ENCODE measurements around the gene ADGRL2. TPM values are rescaled to one million over a fixed set of nuclear protein-coding genes. Genes with fewer than 3 reads are reported as not detected.
"Not testable (repeated sequence)": the region's sequence is repeated elsewhere in the genome, so short reads cannot be mapped to it uniquely, and the experiment has no call there.

The ADGRL2 gene
- total RNA-seq, 1 donor from 2014 or later = 126 TPM

GRCh38 chr1:81880781-81881180, 80.0 kb downstream of the ADGRL2 start:
- H3K4me3 Mint-ChIP-seq (ENCODE audit: unreplicated experiment) = no peak overlapping the region
- H3K27me3 Mint-ChIP-seq (ENCODE audit: low read depth, unreplicated experiment) = no peaks in the 10 kb centered on the region
- FAIRE-seq (no peak), DNase-seq (ENCODE audit: low read depth) (no peak)
- no peak overlapping the region for H3K27ac ChIP-seq (ENCODE audit: low read depth, low read length)
- H3K4me1 ChIP-seq (ENCODE audit: insufficient read depth, low read length) = peaks cover 18% of the 10 kb centered on the region
- no peak overlapping the region for H3K9ac ChIP-seq (ENCODE audit: low read length)
- H3K27me3 ChIP-seq (ENCODE audit: insufficient read depth, low read length) = no peaks in the 10 kb centered on the region
- H3K27ac Mint-ChIP-seq (ENCODE audit: unreplicated experiment) = no peak overlapping the region
- no peaks in the 10 kb centered on the region for H3K36me3 ChIP-seq (ENCODE audit: insufficient read depth, low read length)
- H3K9me3 Mint-ChIP-seq (ENCODE audit: unreplicated experiment) = no peaks in the 10 kb centered on the region
- no peak for TF ChIP-seq EZH2 (IDR thresholded peaks at IDR 0.05; ENCODE audit: insufficient read depth, low read length)
- TF ChIP-seq CTCF (IDR thresholded peaks at IDR 0.05; ENCODE audit: insufficient read depth, low read depth, low read length) = no peak
- no peak overlapping the region for H2AFZ ChIP-seq (ENCODE audit: low read depth, low read length)
- peaks cover 47% of the 10 kb centered on the region for H3K4me1 Mint-ChIP-seq (ENCODE audit: low read depth, unreplicated experiment)
- H3K4me2 ChIP-seq (ENCODE audit: low read length) = no peak overlapping the region
- H4K20me1 ChIP-seq (ENCODE audit: insufficient read depth, low read length) = no peaks in the 10 kb centered on the region
- H3K4me3 ChIP-seq (ENCODE audit: insufficient read depth, low read depth, low read length) = no peak overlapping the region
- no peaks in the 10 kb centered on the region for H3K79me2 ChIP-seq (ENCODE audit: insufficient read depth, low read length)
- no peaks in the 10 kb centered on the region for H3K36me3 Mint-ChIP-seq (ENCODE audit: low read depth, unreplicated experiment)
- H3K9me3 ChIP-seq (ENCODE audit: insufficient read depth, low read depth, low read length) = no peaks in the 10 kb centered on the region

- TF ChIP-seq CTCF (IDR thresholded peaks at IDR 0.05; ENCODE audit: insufficient read depth, low read depth, low read length) = no peak
- no peak for TF ChIP-seq EZH2 (IDR thresholded peaks at IDR 0.05; ENCODE audit: insufficient read depth, low read length)
- FAIRE-seq (no peak), DNase-seq (ENCODE audit: low read depth) (no peak)
- Histone ChIP-seq H3K4me1 (ENCODE audit: insufficient read depth, low read length) (no peaks in the 10 kb centered on the region), H3K79me2 (ENCODE audit: insufficient read depth, low read length) (no peaks in the 10 kb centered on the region), H3K4me3 (ENCODE audit: insufficient read depth, low read depth, low read length) (no peak overlapping the region), H2AFZ (ENCODE audit: low read depth, low read length) (no peak overlapping the region), H3K9me3 (ENCODE audit: insufficient read depth, low read depth, low read length) (no peaks in the 10 kb centered on the region), H3K4me2 (ENCODE audit: low read length) (no peak overlapping the region), H4K20me1 (ENCODE audit: insufficient read depth, low read length) (no peaks in the 10 kb centered on the region), H3K27me3 (ENCODE audit: insufficient read depth, low read length) (no peaks in the 10 kb centered on the region), H3K27ac (ENCODE audit: low read depth, low read length) (no peak overlapping the region), H3K9ac (ENCODE audit: low read length) (no peak overlapping the region), H3K36me3 (ENCODE audit: insufficient read depth, low read length) (no peaks in the 10 kb centered on the region)
- Mint-ChIP-seq H3K4me3 (ENCODE audit: unreplicated experiment) (no peak overlapping the region), H3K27me3 (ENCODE audit: low read depth, unreplicated experiment) (no peaks in the 10 kb centered on the region), H3K4me1 (ENCODE audit: low read depth, unreplicated experiment) (peaks cover 32% of the 10 kb centered on the region), H3K9me3 (ENCODE audit: unreplicated experiment) (no peaks in the 10 kb centered on the region), H3K27ac (ENCODE audit: unreplicated experiment) (no peak overlapping the region), H3K36me3 (ENCODE audit: low read depth, unreplicated experiment) (peaks cover 2% of the 10 kb centered on the region)
Observed at GRCh38 chr1:81885291-81885690, 84.6 kb downstream of the ADGRL2 start.

- H3K9ac ChIP-seq (ENCODE audit: low read length); H3K27ac ChIP-seq (ENCODE audit: low read depth, low read length); H3K9me3 Mint-ChIP-seq (ENCODE audit: unreplicated experiment); H3K27ac Mint-ChIP-seq (ENCODE audit: unreplicated experiment); H3K4me3 Mint-ChIP-seq (ENCODE audit: unreplicated experiment); H3K4me1 ChIP-seq (ENCODE audit: insufficient read depth, low read length); DNase-seq (ENCODE audit: low read depth); H2AFZ ChIP-seq (ENCODE audit: low read depth, low read length); FAIRE-seq; H3K36me3 ChIP-seq (ENCODE audit: insufficient read depth, low read length); H3K79me2 ChIP-seq (ENCODE audit: insufficient read depth, low read length); H3K27me3 Mint-ChIP-seq (ENCODE audit: low read depth, unreplicated experiment); H3K9me3 ChIP-seq (ENCODE audit: insufficient read depth, low read depth, low read length); H3K27me3 ChIP-seq (ENCODE audit: insufficient read depth, low read length); H3K4me3 ChIP-seq (ENCODE audit: insufficient read depth, low read depth, low read length); H3K36me3 Mint-ChIP-seq (ENCODE audit: low read depth, unreplicated experiment); H3K4me2 ChIP-seq (ENCODE audit: low read length); H4K20me1 ChIP-seq (ENCODE audit: insufficient read depth, low read length): not testable (repeated sequence)
- peaks cover 27% of the 10 kb centered on the region for H3K4me1 Mint-ChIP-seq (ENCODE audit: low read depth, unreplicated experiment)
Observed at GRCh38 chr1:81886292-81886691, 85.6 kb downstream of the ADGRL2 start.

Measured in astrocyte (in vitro differentiated cells and primary cell).